GM21447 (cell line): ENCODE measurements around the gene PRMT2.
"Not testable (repeated sequence)": the region's sequence is repeated elsewhere in the genome, so short reads cannot be mapped to it uniquely, and the experiment has no call there.

Source experiments
- ATAC-seq: cut with Tn5 transposase; IDR thresholded peaks from one replicate; pipeline ENCODE4 v1.9.1; 2021; ENCODE audit not compliant: unreplicated experiment

Gene PRMT2

DNA sequence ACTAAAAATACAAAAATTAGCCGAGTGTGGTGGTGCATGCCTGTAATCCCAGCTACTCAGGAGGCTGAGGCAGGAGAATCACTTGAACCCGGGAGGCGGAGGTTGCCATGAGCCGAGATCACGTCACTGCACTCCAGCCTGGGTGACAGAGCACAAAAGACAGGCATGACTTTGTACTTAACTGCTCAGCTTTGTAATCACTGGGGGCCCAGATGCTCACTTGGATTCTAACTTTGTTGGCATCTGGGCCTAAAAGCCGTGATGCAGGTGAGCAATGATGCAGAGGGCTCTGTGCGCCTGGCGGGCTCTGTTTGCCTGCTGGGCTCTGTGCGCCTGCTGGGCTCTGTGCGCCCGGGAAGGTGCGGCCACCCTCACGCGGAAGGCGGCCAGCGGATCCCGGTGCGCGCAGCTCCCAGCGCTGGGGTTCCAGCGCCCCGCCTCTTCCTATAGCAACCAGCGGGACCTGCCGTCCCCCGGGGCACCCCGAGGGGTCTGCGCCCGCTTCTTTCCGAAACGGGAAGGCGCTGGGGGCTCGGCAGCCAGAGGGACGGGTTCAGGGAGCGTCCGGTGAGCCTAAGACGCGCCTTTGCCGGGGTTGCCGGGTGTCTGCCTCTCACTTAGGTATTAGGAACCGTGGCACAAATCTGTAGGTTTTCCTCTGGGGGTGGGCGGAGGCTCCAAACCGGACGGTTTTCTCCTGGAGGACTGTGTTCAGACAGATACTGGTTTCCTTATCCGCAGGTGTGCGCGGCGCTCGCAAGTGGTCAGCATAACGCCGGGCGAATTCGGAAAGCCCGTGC lies 31.7 kb downstream of the PRMT2 start:
- ATAC-seq, result no peak

DNA sequence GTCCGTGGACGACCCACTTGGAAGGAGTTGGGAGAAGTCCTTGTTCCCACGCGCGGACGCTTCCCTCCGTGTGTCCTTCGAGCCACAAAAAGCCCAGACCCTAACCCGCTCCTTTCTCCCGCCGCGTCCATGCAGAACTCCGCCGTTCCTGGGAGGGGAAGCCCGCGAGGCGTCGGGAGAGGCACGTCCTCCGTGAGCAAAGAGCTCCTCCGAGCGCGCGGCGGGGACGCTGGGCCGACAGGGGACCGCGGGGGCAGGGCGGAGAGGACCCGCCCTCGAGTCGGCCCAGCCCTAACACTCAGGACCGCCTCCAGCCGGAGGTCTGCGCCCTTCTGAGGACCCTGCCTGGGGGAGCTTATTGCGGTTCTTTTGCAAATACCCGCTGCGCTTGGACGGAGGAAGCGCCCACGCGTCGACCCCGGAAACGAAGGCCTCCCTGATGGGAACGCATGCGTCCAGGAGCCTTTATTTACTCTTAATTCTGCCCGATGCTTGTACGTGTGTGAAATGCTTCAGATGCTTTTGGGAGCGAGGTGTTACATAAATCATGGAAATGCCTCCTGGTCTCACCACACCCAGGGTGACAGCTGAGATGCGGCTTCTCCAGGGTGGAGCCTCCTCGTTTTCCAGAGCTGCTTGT lies 32.4 kb downstream of the PRMT2 start:
- ATAC-seq, result no peak

DNA sequence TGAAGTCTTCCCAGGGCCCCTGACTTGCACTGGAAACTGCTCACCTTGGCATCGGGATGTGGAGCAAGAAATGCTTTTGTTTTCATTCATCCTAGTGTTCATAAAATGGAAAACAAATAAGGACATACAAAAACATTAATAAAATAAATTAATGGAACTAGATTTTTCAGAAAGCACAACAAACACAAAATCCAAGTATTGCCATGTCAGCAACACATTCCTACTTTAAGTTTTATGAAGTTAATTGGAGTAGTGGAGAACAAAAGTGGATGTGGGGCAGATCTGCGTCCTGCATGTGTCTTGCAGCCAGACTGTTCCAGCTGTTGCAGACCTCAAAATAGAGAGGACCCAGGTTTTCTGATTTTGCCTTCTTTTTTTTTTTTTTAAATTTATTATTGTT lies 32.9 kb downstream of the PRMT2 start:
- ATAC-seq, result no peak

DNA sequence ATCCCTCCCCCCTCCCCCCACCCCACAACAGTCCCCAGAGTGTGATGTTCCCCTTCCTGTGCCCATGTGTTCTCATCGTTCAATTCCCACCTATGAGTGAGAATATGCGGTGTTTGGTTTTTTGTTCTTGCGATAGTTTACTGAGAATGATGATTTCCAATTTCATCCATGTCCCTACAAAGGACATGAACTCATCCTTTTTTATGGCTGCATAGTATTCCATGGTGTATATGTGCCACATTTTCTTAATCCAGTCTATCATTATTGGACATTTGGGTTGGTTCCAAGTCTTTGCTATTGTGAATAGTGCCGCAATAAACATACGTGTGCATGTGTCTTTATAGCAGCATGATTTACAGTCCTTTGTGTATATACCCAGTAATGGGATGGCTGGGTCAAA lies 33.4 kb downstream of the PRMT2 start:
- not testable (repeated sequence) for ATAC-seq

DNA sequence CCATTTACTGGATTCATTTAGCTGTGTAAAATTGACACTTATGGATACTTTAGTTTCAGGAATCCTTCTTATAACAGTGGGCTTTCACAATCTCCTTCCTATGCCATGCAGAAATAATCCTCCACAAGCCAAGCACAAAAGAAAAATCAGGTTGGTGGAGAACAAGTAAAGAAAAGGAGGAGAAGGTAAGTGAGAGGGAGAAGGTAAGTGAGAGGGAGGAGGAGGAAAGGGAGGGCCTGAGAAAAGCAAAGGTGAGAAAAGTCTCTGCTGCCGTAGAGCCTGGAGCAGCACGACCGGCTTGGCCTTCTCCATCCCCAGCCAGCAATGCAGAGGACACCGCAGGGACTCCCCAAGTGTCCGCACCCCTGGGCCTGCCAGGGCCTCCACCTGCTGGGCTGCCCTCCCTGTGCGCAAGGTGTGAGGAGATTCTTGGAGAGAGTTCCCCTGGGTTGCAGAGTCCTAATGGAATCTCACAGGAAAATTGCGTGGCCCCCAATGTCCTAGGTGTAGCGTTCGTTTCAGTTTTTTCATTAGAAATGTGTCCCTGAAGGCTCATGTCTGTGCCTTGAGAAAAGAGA lies 39.0 kb downstream of the PRMT2 start:
- ATAC-seq, result no peak

DNA sequence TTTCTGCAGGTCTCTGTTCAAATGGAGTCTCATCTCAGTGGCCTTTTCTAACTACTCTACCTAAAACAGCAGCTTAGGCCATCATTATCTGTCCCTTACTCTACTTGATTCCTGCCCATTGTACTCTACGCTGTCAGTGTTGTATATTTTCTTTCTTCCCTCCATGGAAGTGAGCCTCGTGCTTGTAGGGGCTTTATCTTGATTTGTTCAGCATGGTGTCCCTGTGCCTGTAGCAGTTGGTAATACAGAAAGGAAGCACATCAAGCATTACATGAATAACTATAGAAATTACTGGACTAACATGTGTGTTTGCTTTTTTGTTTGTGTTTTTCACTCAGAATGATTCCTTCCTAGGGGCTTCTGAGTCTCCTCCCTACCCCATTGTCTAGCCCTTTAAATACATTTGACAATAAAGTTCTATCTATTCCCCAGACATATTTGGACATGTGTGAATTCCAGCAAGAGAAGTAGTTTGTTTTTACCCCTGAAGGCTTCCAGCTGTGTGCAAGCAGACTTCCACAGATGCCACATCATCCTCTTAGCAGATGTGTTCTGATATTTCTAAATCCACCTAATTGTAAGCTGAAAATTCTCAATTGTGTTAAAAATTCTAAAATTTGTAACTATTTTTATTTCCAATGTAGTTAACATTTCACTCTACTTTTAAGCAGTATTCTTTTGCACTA lies 40.3 kb downstream of the PRMT2 start:
- ATAC-seq, result no peak

DNA sequence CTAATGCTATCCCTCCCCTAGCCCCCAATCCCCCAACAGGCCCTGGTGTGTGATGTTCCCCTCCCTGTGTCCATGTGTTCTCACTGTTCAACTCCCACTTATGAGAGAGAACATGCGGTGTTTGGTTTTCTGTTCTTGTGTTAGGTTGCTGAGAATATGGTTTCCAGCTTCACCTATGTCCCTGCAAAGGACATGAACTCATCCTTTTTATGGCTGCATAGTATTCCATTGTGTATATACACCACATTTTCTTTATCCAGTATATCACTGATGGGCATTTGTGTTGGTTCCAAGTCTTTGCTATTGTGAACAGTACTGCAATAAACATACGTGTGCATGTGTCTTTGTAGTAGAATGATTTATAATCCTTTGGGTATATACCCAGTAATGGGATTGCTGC lies 41.1 kb downstream of the PRMT2 start:
- ATAC-seq, result not testable (repeated sequence)

DNA sequence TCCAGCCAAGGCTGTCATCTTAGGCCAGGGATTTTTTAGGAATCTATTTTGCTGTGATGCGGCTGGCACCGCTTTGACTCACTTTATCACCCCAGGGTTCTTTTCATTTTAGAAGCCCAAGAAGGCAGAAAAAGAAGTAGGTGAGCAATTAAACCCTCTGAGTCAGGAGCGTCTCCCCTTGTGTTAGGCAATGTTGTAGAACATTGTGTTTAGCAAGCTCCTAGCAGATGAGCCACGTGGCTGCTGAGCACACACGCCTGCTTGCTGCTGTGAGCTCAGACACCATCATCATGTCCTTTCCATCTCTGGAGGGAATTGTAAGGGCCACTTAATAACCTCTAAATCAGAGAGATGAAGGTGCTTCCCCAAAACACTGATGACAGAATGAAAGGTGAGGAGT lies 46.1 kb downstream of the PRMT2 start:
- ATAC-seq, result not testable (repeated sequence)

DNA sequence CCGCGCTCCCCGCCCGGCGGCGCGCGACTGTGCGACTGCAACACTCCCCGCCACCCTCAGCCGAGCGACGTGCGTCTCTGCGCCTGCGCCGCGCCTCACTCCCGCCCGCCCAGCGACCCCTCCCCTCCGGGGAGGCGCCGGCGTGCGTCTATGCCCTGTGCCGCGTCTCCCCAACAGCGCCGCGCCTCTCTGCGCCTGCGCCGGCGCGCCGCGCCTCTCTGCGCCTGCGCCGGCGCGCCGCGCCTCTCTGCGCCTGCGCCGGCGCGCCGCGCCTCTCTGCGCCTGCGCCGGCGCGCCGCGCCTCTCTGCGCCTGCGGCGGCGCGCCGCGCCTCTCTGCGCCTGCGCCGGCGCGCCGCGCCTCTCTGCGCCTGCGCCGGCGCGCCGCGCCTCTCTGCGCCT lies 63.2 kb downstream of the PRMT2 start:
- not testable (repeated sequence) for ATAC-seq

DNA sequence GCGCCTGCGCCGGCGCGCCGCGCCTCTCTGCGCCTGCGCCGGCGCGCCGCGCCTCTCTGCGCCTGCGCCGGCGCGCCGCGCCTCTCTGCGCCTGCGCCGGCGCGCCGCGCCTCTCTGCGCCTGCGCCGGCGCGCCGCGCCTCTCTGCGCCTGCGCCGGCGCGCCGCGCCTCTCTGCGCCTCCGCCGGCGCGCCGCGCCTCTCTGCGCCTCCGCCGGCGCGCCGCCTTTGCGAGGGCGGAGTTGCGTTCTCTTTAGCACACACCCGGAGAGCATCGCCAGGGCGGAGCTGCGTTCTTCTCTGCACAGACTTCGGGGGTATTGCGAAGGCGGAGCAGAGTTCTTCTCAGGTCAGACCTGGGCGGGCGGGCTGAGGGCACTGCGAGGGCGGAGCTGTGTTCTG lies 63.6 kb downstream of the PRMT2 start:
- not testable (repeated sequence) for ATAC-seq
